ENCODE data around the gene TAS2R20. TPM values are rescaled to one million over a fixed set of nuclear protein-coding genes. Genes with fewer than 3 reads are reported as not detected.

Gene TAS2R20
- polyA plus RNA-seq, 1 of the 3 experiments (the other 2 are of a cell fraction), result 0.33 TPM

GRCh38 chr12:10982244-10982643 is 15.9 kb downstream of the TAS2R20 start (continued):
- no peak for TF ChIP-seq RXRA (IDR thresholded peaks at IDR 0.05; ENCODE audit: borderline replicate concordance, low read depth)
- no peak for TF ChIP-seq CHD2 (IDR thresholded peaks at IDR 0.05; ENCODE audit: low read length, partially characterized antibody)
- TF ChIP-seq CTCF (IDR thresholded peaks at IDR 0.05), result no peak

GRCh38 chr12:10974965-10975364 is 23.1 kb downstream of the TAS2R20 start:
- WGBS (ENCODE audit: low lambda C conversion rate), result 91% methylated on average over 3 of the region's 3 CpGs
- ChIA-PET POLR2A (no interaction called here), CTCF (no interaction called here)
- H3K4me1 ChIP-seq (ENCODE audit: control insufficient read depth in 1 of 2, insufficient read depth in 2 of 2, low read depth in 1 of 2, low read length in 1 of 2), result no peaks in the 10 kb centered on the region
- H2AFZ ChIP-seq (ENCODE audit: low read depth), result no peak overlapping the region
- peaks cover 29% of the 10 kb centered on the region; the same call in 1 of the 2 replicates for H3K79me2 ChIP-seq (ENCODE audit: insufficient read depth)
- no peak overlapping the region for H3K9ac ChIP-seq
- no peaks in the 10 kb centered on the region for H3K9me2 ChIP-seq
- no peaks in the 10 kb centered on the region for H3K9me3 ChIP-seq
- no peak overlapping the region for H3K4me2 ChIP-seq
- H3K27me3 ChIP-seq (ENCODE audit: insufficient read depth), result no peaks in the 10 kb centered on the region
- peaks cover 0 to 3% of the 10 kb centered on the region in 2 experiments for H3K36me3 ChIP-seq (replicated peaks in 1 of 2; ENCODE audit: control insufficient read depth in 1 of 2, insufficient read depth in 2 of 2, low read length in 1 of 2)
- H3F3A ChIP-seq (replicated peaks; ENCODE audit: insufficient read depth), result no peaks in the 10 kb centered on the region
- no peak overlapping the region for H3K27ac ChIP-seq (ENCODE audit: low read depth in 2 of 2, low read length in 1 of 2)
- no peak for TF ChIP-seq CHD2 (IDR thresholded peaks at IDR 0.05; ENCODE audit: low read length, partially characterized antibody)
- no peak for TF ChIP-seq REST (IDR thresholded peaks at IDR 0.05; ENCODE audit: low read depth, low read length)
- no peak for TF ChIP-seq FOXJ3 (CRISPR knock-in tag; IDR thresholded peaks at IDR 0.05)
- no peak for TF ChIP-seq GATA2 (CRISPR knock-in tag; IDR thresholded peaks at IDR 0.05)
- TF ChIP-seq YY1 (IDR thresholded peaks at IDR 0.05; ENCODE audit: low read depth), result no peak
- TF ChIP-seq FOXM1 (IDR thresholded peaks at IDR 0.05; ENCODE audit: low read depth), result no peak
- TF ChIP-seq USF1 (IDR thresholded peaks at IDR 0.05; ENCODE audit: borderline replicate concordance, low read depth), result no peak
- no peak for TF ChIP-seq RXRA (IDR thresholded peaks at IDR 0.05; ENCODE audit: borderline replicate concordance, low read depth)
- no peak for TF ChIP-seq TCF12 (IDR thresholded peaks at IDR 0.05)
- TF ChIP-seq IRF3 (IDR thresholded peaks at IDR 0.05; ENCODE audit: low read depth, low read length), result no peak
- TF ChIP-seq SIN3A (IDR thresholded peaks at IDR 0.05; ENCODE audit: borderline replicate concordance, low read depth, low read length), result no peak
- no peak for TF ChIP-seq EZH2phosphoT487 (IDR thresholded peaks at IDR 0.05; ENCODE audit: borderline replicate concordance, low read depth)
- TF ChIP-seq FOSL2 (IDR thresholded peaks at IDR 0.05; ENCODE audit: borderline replicate concordance, low read depth), result no peak
- no peak for TF ChIP-seq NFIC (IDR thresholded peaks at IDR 0.05; ENCODE audit: borderline replicate concordance)
- TF ChIP-seq MAX (IDR thresholded peaks at IDR 0.05; ENCODE audit: low read depth), result no peak
- no peak for TF ChIP-seq TAF1 (IDR thresholded peaks at IDR 0.05; ENCODE audit: borderline replicate concordance, low read depth, low read length)
- no peak for TF ChIP-seq NRF1 (IDR thresholded peaks at IDR 0.05; ENCODE audit: low read depth, low read length)
- no peak for TF ChIP-seq ELF1 (IDR thresholded peaks at IDR 0.05)
- no peak for TF ChIP-seq RCOR1 (IDR thresholded peaks at IDR 0.05; ENCODE audit: low read length)
- H3K4me3 ChIP-seq (ENCODE audit: low read depth in 2 of 2, low read length in 1 of 2), result no peak overlapping the region
- H4K20me1 ChIP-seq (ENCODE audit: insufficient read depth), result peaks cover 3% of the 10 kb centered on the region; the same call in 1 of the 2 replicates
- no peak for DNase-seq
